Liver (tissue), 9 donors: ENCODE results near the gene CDC7. TPM values are rescaled to one million over a fixed set of nuclear protein-coding genes. Genes with fewer than 3 reads are reported as not detected.

Experiments
- DNase-seq: peaks from one replicate; pipeline ENCODE4 v3.0.0-alpha.2; 2017; ENCODE audit warnings: low spot score
- H3K27ac ChIP-seq, 2 donors: one replicate each; pipeline ENCODE4 v1.7.0; 2013; ENCODE audit warnings: inconsistent platforms in 2 of 2, low read length in 2 of 2, control low read depth in 1 of 2, low read depth in 1 of 2, mild to moderate bottlenecking in 1 of 2
- H3K27me3 ChIP-seq, 4 donors: one replicate each; pipeline versions ENCODE4 v1.6.1 to v1.7.0; 2013; ENCODE audit warnings: low read length in 3 of 4, inconsistent platforms in 1 of 4, mild to moderate bottlenecking in 1 of 4, moderate library complexity in 1 of 4; ENCODE audit not compliant: control insufficient read depth in 4 of 4, insufficient read depth in 4 of 4
- H3K36me3 ChIP-seq, 4 donors: one replicate each; pipeline versions ENCODE4 v1.6.1 to v1.7.0; 2013; ENCODE audit warnings: low read length in 3 of 4, mild to moderate bottlenecking in 3 of 4, low read depth in 1 of 4, moderate library complexity in 1 of 4; ENCODE audit not compliant: control insufficient read depth in 4 of 4, insufficient read depth in 3 of 4
- H3K4me1 ChIP-seq, 4 donors: one replicate each; pipeline versions ENCODE4 v1.6.1 to v1.7.0; 2013; ENCODE audit warnings: low read length in 3 of 4, mild to moderate bottlenecking in 3 of 4, moderate library complexity in 1 of 4; ENCODE audit not compliant: control insufficient read depth in 4 of 4, insufficient read depth in 4 of 4
- H3K4me3 ChIP-seq, 3 donors: one replicate each; pipeline versions ENCODE4 v1.6.1 to v1.7.0; 2013; ENCODE audit warnings: low read length in 3 of 3, control low read depth in 1 of 3, low read depth in 1 of 3, mild to moderate bottlenecking in 1 of 3
- H3K9ac ChIP-seq, 2 donors: one replicate each; pipeline ENCODE4 v1.7.0; 2013; ENCODE audit warnings: low read length in 2 of 2, mild to moderate bottlenecking in 2 of 2, moderate library complexity in 2 of 2, control low read depth in 1 of 2, low read depth in 1 of 2
- H3K9me3 ChIP-seq, 4 donors: one replicate each; pipeline versions ENCODE4 v1.6.1 to v1.7.0; 2013; ENCODE audit warnings: low read length in 3 of 4; ENCODE audit not compliant: control insufficient read depth in 4 of 4
- EGR1 ChIP-seq, 2 donors: IDR thresholded peaks; 2 replicates each; pipeline ENCODE4 v1.6.1; 2016 to 2018; ENCODE audit warnings: antibody characterized with exemption in 2 of 2, low read depth in 2 of 2
- FOXA1 ChIP-seq: IDR thresholded peaks from 2 replicates; pipeline ENCODE4 v1.6.1; 2016; ENCODE audit warnings: antibody characterized with exemption
- FOXA2 ChIP-seq: IDR thresholded peaks from 2 replicates; pipeline ENCODE4 v1.6.1; 2016; ENCODE audit warnings: antibody characterized with exemption
- GABPA ChIP-seq, 2 donors: IDR thresholded peaks in 1 of 2; conservative IDR thresholded peaks in 1 of 2; 2 replicates each; pipeline ENCODE4 v1.6.1; 2016; ENCODE audit warnings: antibody characterized with exemption in 2 of 2, mild to moderate bottlenecking in 1 of 2, moderate library complexity in 1 of 2
- HNF4A ChIP-seq, 2 donors: conservative IDR thresholded peaks; 2 replicates each; pipeline ENCODE4 v1.6.1; 2016; ENCODE audit warnings: antibody characterized with exemption in 2 of 2, mild to moderate bottlenecking in 2 of 2
- HNF4G ChIP-seq: IDR thresholded peaks from 2 replicates; pipeline ENCODE4 v1.6.1; 2016; ENCODE audit warnings: antibody characterized with exemption
- JUND ChIP-seq, 2 donors: IDR thresholded peaks; 2 replicates each; pipeline ENCODE4 v1.6.1; 2016; ENCODE audit warnings: antibody characterized with exemption in 2 of 2
- NR2F2 ChIP-seq: IDR thresholded peaks from 2 replicates; pipeline ENCODE4 v1.6.1; 2016; ENCODE audit warnings: antibody characterized with exemption
- RAD21 ChIP-seq, 2 donors: IDR thresholded peaks; 2 replicates each; pipeline ENCODE4 v1.6.1; 2016; ENCODE audit warnings: antibody characterized with exemption in 2 of 2, mild to moderate bottlenecking in 2 of 2
- RXRA ChIP-seq, 2 donors: IDR thresholded peaks; 2 replicates each; pipeline ENCODE4 v1.6.1; 2017 to 2018; ENCODE audit warnings: antibody characterized with exemption in 2 of 2, mild to moderate bottlenecking in 1 of 2
- SP1 ChIP-seq: IDR thresholded peaks from 2 replicates; pipeline ENCODE4 v1.6.1; 2018; ENCODE audit warnings: antibody characterized with exemption, mild to moderate bottlenecking
- TAF1 ChIP-seq: conservative IDR thresholded peaks from 2 replicates; pipeline ENCODE4 v1.6.1; 2016; ENCODE audit warnings: antibody characterized with exemption, mild to moderate bottlenecking
- YY1 ChIP-seq: IDR thresholded peaks from 2 replicates; pipeline ENCODE4 v1.6.1; 2016; ENCODE audit warnings: antibody characterized with exemption, mild to moderate bottlenecking
- WGBS: extraction: QIAGEN DNeasy Blood & Tissue Kit; methylation state at CpG from one replicate; pipeline ENCODE4 v1.1.7; 2013; 5-methylcytosine and 5-hydroxymethylcytosine counted together
- polyA plus RNA-seq, 2 donors: library from polyadenylated mRNA; stranded (reverse) in 1 of 2; unstranded in 1 of 2; fragments of 200-250 nt in 1 of 2; fragments of >200 nt in 1 of 2; fragmentation: Nextera tagmentation in 1 of 2; extraction: Ambion mirVana in 1 of 2; gene quantifications; one replicate each; pipeline versions ENCODE4 v1.2.1 to v1.2.3, GENCODE V29; 2013 to 2015
- total RNA-seq, 2 donors: library from RNA; depleted of rRNA; stranded (reverse); fragments of >200 nt; gene quantifications; one replicate each; pipeline ENCODE4 v1.2.3, GENCODE V29; 2014
- TF ChIP-seq, protein P1 (sequence below): IDR thresholded peaks from 2 replicates; pipeline ENCODE4 v1.6.1; 2016; ENCODE audit warnings: antibody characterized with exemption
- TF ChIP-seq, protein P2 (sequence below): fragments of 150-350 bp; IDR thresholded peaks from 2 replicates; pipeline ENCODE4 v1.5.1; 2017; ENCODE audit warnings: improper control_type of control experiment, low read depth, low read length; ENCODE audit not compliant: missing input control
- TF ChIP-seq, protein P3 (sequence below): IDR thresholded peaks from 2 replicates; pipeline ENCODE4 v1.6.1; 2016; ENCODE audit warnings: antibody characterized with exemption, mild to moderate bottlenecking
- TF ChIP-seq, protein P4 (sequence below): IDR thresholded peaks from 2 replicates; pipeline ENCODE4 v1.6.1; 2016; ENCODE audit warnings: antibody characterized with exemption
- TF ChIP-seq, protein P5 (sequence below): IDR thresholded peaks from 2 replicates; pipeline ENCODE4 v1.6.1; 2016; ENCODE audit warnings: antibody characterized with exemption
- donor health status: healthy.
- donor health status: healthy.
- donor health status: healthy.
- donor health status: healthy.
- donor health status: healthy.

CDC7 gene
- total and polyA plus RNA-seq, 4 donors, result 0.43 to 15.0 (median 0.61) TPM

DNA sequence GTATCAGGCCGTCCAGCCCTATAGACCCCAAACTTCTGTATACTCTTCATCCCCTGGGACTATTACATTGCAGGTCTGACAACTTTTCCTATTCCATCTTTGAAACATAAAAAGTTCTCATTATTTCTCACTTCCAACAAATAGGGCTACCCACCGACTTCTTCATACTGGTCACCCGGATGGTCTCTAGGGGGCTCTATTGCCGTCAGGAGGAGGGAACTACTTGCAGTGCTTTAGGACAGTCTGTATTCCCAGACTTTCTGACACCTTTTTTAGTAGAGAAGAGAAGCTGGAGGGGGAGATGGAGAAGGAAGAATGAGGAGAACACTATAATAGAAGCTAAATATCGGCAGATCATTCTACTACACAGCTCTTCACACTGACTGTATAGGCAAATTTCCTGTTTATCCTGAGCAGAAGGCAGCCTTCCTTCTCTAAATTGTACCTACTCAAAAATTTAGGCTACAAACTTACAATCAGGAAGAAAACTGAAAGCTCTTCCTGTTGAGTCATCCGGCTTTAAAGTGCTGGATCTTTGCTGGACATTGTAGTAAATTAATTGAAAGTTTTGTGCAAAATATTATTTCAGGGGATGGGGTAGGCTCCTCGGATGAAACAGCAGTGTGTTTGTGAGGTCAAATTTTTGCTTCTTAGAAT is 54.6 kb downstream of the CDC7 start:
- no peaks in the 10 kb centered on the region for H3K27me3 ChIP-seq
- peaks cover 0 to 3% (median 0%) of the 10 kb centered on the region in 4 donors for H3K4me1 ChIP-seq
- no peak overlapping the region for H3K4me3 ChIP-seq
- H3K36me3 ChIP-seq, result no peaks in the 10 kb centered on the region
- 48% methylated on average over 7 of the region's 7 CpGs for WGBS
- no peak for DNase-seq
- peak overlapping the region; percentile 3 to 71 for H3K27ac ChIP-seq
- no peaks in the 10 kb centered on the region for H3K9me3 ChIP-seq
- H3K9ac ChIP-seq, result no peak overlapping the region
- TF ChIP-seq GABPA (IDR thresholded peaks at IDR 0.05 in 1 of 2, conservative IDR thresholded peaks at IDR 0.05 in 1 of 2), result no peak
- TF ChIP-seq RAD21 (IDR thresholded peaks at IDR 0.05), result peak; percentile 41 to 51
- TF ChIP-seq, protein P1, sequence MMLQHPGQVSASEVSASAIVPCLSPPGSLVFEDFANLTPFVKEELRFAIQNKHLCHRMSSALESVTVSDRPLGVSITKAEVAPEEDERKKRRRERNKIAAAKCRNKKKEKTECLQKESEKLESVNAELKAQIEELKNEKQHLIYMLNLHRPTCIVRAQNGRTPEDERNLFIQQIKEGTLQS, result no peak

DNA sequence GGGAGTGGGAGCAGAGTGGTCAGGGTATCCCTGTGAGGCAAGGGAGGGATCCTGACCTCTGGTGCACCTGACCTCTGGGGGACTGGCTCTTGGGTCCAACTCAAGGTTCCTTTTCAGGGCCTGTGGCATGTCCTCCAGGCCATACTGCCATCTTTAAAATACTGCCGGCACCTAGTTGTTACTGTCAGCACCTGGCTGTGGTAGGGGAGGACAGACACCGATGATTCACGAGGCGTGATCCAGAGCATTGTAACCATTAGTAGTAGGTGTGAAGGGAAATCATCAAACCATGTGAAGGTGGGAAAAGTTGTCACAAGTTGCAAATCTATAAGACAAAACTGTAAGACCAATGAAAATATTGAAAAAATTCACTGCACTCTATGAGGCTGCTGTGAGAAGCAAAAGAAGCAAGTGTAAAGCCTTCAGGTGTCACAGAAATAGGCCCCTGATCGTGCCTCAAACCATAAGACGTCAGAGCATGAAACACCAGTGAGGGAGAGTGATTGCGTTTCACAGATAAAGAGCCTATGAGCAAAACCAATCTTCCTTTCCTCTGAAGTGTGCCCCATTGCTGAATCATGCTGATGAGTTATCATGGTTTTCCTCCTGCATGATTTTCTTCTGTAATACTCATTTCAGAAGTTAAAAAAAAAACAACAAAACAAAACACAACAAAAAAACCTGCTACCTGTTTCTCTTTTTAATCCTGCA is 55.3 kb downstream of the CDC7 start:
- H3K9ac ChIP-seq, result no peak overlapping the region
- peaks cover 0 to 3% (median 0%) of the 10 kb centered on the region in 4 donors for H3K4me1 ChIP-seq
- 82% methylated on average over 7 of the region's 7 CpGs for WGBS

More for the DNA sequence above, 55.3 kb downstream of the CDC7 start:
- H3K9me3 ChIP-seq, result no peaks in the 10 kb centered on the region
- H3K27me3 ChIP-seq, result no peaks in the 10 kb centered on the region
- TF ChIP-seq EGR1 (IDR thresholded peaks at IDR 0.05; ENCODE audit: low read depth in 2 of 2) (no peak), FOXA1 (no peak), HNF4G (no peak), RAD21 (IDR thresholded peaks at IDR 0.05) (no peak), NR2F2 (no peak), JUND (IDR thresholded peaks at IDR 0.05) (no peak), RXRA (IDR thresholded peaks at IDR 0.05) (no peak), GABPA (IDR thresholded peaks at IDR 0.05 in 1 of 2, conservative IDR thresholded peaks at IDR 0.05 in 1 of 2) (no peak), YY1 (no peak), TAF1 (no peak), SP1 (no peak), FOXA2 (no peak), HNF4A (conservative IDR thresholded peaks at IDR 0.05) (no peak)
- TF ChIP-seq, protein P2, sequence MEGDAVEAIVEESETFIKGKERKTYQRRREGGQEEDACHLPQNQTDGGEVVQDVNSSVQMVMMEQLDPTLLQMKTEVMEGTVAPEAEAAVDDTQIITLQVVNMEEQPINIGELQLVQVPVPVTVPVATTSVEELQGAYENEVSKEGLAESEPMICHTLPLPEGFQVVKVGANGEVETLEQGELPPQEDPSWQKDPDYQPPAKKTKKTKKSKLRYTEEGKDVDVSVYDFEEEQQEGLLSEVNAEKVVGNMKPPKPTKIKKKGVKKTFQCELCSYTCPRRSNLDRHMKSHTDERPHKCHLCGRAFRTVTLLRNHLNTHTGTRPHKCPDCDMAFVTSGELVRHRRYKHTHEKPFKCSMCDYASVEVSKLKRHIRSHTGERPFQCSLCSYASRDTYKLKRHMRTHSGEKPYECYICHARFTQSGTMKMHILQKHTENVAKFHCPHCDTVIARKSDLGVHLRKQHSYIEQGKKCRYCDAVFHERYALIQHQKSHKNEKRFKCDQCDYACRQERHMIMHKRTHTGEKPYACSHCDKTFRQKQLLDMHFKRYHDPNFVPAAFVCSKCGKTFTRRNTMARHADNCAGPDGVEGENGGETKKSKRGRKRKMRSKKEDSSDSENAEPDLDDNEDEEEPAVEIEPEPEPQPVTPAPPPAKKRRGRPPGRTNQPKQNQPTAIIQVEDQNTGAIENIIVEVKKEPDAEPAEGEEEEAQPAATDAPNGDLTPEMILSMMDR, result no peak
- TF ChIP-seq, protein P3, sequence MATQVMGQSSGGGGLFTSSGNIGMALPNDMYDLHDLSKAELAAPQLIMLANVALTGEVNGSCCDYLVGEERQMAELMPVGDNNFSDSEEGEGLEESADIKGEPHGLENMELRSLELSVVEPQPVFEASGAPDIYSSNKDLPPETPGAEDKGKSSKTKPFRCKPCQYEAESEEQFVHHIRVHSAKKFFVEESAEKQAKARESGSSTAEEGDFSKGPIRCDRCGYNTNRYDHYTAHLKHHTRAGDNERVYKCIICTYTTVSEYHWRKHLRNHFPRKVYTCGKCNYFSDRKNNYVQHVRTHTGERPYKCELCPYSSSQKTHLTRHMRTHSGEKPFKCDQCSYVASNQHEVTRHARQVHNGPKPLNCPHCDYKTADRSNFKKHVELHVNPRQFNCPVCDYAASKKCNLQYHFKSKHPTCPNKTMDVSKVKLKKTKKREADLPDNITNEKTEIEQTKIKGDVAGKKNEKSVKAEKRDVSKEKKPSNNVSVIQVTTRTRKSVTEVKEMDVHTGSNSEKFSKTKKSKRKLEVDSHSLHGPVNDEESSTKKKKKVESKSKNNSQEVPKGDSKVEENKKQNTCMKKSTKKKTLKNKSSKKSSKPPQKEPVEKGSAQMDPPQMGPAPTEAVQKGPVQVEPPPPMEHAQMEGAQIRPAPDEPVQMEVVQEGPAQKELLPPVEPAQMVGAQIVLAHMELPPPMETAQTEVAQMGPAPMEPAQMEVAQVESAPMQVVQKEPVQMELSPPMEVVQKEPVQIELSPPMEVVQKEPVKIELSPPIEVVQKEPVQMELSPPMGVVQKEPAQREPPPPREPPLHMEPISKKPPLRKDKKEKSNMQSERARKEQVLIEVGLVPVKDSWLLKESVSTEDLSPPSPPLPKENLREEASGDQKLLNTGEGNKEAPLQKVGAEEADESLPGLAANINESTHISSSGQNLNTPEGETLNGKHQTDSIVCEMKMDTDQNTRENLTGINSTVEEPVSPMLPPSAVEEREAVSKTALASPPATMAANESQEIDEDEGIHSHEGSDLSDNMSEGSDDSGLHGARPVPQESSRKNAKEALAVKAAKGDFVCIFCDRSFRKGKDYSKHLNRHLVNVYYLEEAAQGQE, result no peak
- TF ChIP-seq, protein P4, sequence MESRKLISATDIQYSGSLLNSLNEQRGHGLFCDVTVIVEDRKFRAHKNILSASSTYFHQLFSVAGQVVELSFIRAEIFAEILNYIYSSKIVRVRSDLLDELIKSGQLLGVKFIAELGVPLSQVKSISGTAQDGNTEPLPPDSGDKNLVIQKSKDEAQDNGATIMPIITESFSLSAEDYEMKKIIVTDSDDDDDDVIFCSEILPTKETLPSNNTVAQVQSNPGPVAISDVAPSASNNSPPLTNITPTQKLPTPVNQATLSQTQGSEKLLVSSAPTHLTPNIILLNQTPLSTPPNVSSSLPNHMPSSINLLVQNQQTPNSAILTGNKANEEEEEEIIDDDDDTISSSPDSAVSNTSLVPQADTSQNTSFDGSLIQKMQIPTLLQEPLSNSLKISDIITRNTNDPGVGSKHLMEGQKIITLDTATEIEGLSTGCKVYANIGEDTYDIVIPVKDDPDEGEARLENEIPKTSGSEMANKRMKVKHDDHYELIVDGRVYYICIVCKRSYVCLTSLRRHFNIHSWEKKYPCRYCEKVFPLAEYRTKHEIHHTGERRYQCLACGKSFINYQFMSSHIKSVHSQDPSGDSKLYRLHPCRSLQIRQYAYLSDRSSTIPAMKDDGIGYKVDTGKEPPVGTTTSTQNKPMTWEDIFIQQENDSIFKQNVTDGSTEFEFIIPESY, result no peak
- TF ChIP-seq, protein P1, result no peak
- TF ChIP-seq, protein P5, sequence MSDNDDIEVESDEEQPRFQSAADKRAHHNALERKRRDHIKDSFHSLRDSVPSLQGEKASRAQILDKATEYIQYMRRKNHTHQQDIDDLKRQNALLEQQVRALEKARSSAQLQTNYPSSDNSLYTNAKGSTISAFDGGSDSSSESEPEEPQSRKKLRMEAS, result no peak
- no peak for DNase-seq
- peak overlapping the region; percentile 3 to 71 for H3K27ac ChIP-seq
- H3K36me3 ChIP-seq, result no peaks in the 10 kb centered on the region
- no peak overlapping the region for H3K4me3 ChIP-seq
